Measurements from ENCODE around the gene GRIA1.

GRIA1 gene

DNA sequence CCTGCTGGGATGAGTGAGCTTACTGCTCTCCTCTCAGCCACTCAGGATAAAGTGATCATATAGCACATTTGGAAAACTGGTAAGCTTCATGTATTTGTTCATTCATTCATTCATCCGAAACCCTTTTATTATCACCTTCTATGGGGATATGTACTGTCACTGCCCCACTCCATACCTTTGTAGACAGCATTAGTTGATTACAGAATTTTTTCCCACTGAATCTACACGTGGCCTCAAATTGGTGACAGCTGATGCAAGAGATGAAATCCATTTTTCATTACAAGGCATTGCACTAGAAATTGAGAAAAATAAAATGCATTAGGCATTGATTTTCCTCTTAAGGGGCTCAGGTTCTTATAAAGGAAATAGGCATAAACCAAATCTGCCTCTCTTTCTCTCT lies 9.7 kb downstream of the GRIA1 start:
- no peak for DNase-seq

DNA sequence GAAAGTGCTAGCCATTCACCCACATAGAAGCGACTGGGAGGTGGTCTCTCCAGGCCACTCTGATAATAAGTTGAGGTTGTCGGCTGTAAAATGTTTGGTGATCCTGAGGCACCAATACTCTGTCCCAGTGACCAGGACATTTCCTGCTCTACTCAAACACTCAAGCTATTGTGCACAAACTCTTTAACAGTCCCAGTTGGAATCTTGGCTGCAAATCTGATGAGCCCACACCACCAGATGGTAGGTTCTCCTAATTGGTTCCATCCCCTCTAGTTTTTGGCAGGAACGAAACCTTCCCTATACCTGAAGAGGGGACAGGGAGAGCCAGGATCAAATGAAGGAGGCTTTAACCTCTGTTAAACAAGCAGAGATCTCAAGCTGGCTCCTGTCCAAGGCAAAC lies 14.3 kb downstream of the GRIA1 start:
- no peak for DNase-seq

DNA sequence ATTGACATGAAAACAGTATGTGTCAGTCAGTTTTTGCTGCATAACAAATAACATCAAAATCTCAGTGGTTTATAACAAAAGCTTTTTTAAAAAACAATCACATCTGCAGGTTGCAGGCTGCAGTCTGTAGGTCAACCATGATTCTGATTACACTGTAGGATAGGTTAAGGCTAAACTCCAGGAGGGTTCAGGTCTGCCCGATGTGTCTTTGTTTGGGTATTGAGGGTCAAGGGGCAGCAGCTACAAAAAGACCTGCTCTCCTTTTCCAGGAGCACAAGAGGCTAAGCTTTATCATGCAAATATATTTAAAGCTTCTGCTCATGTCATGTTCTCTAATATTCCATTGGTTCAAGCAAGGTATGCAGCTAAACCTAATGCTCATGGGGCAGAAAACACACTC lies 18.2 kb downstream of the GRIA1 start:
- DNase-seq, result no peak

DNA sequence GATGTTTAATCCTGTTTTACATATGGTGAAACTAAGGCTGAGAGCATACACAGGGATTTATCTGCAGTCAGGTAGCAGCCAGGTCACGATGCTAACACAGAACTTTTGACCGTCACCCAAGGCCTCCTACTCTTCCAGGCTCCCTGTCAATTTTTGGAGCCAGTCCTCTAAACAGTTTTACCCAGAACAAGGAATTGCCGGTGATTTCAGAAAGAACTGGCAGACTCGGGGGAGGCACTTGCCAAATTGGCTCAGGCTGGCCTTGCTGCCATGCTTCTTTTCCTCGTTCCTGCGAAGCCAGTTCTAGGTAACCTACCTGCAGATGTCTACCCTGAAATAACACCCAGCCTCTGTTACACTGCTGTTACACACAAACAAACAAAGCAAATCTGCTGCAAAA lies 21.2 kb downstream of the GRIA1 start:
- no peak for DNase-seq

- DNase-seq, result no peak
Observed at GRCh38 chr5:153513156-153513555, 22.7 kb downstream of the GRIA1 start.

DNA sequence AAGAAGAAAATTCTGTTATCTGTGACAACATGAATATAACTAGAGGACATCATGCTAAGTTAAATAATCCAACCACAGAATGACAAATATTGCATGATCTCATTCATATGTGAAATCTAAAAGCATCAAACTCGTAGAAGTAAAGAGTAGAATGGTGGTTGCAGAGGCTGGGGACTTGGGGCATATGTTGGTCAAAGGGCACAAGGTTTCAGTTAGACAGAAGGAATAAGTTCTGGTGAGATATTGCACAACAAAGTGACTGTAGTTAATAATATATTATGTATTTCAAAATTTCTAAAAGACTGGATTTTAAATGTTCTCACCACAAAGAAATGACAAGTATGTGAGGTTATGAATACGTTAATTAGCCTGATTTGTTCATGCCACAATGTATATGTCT lies 24.8 kb downstream of the GRIA1 start:
- DNase-seq, result no peak

DNA sequence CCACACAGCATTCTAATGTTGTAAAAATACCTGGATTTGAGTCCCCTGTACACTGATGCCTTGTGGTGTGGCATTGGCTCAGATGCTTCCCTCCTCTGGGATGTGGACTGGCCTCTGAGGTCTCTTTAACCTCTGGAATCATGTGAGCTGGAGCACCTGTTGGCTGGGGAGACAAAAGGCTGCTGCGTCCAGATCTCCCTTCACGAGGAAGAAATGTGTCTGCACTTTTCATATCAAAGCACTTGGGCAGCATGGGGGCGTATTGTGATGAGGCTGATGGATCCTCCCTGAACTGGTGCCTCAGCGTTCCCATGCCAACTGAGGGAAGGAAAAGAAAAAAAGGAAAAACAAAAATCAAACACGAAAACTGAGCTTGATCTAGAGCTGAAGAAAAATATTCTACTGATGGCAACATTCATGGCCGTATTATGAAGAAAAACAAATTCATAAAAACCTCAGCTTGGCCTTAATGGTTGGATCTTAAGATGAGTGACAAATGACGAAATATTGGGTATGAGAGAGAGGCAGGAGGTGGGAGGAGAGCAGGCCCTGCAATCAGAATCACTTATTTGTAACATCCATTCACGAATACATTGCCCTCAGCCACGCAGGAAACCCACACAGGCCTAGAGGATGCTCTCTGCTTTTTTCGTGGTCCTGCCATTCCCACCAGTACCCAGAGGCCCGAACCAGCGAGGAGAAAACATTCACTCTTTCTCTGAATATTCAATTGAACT lies 26.2 kb downstream of the GRIA1 start:
- DNase-seq, result no peak

DNA sequence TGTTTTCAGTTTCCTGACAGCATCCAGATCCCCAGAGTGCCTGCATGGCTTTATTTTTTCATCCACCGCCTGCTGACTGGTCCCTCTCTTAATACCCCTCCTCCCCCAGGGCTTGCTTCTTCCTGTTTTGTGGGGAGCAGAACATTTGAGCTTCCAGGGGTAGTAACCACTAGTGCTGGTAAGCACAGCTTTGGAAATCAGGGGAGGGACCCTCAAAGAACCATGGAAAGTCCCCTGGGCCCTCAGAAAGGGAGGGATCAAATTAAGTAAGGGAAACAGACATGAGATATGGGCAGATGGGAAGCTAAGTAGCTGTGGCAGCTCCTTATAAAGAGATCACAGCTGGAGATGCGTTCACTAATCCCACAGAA lies 26.8 kb downstream of the GRIA1 start:
- DNase-seq, result no peak

GRCh38 chr5:153520137-153520536 lies 29.7 kb downstream of the GRIA1 start:
- DNase-seq, result no peak

DNA sequence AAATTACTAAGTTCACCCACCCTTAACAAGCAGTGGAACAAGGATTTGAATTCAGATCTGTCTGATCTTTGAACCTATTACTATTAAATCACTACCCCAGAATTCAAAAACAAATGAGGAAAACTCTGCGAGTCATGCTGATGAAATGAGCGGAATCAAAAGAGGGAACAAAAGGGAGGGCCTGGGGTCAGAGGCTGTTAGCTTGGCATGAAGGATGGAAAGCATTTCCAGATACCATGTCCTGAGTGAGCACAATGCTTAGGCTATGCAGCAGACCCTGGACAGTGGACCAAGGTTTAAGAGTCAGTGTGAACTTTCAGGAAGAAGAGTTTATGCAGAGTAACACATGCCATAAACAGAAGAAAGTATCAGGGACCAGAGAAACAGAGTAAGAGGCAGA lies 30.5 kb downstream of the GRIA1 start:
- no peak for DNase-seq

DNA sequence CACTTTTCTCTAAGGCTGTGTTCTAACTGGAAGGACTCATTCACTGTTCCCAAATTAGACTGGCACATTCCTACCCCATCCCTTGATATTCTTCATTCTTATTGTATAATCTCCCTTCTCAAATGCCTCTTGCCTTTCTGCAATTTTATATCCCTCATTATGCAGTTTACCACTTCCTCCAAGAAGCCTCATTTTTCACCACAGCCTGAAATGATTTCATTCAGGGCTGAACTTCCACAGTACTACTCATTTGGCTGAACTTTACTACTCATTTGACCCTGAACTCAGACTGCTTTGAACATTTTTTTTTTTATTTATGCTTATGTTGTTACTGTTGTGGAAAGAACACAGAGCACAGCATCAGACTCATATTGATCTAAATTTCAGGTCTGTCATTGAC lies 32.7 kb downstream of the GRIA1 start:
- no peak for DNase-seq

- DNase-seq, result no peak
Observed at GRCh38 chr5:153523831-153524230, 33.4 kb downstream of the GRIA1 start.

- no peak for DNase-seq
Observed at GRCh38 chr5:153525536-153525935, 35.1 kb downstream of the GRIA1 start.

GRCh38 chr5:153530357-153531143 lies 40.1 kb downstream of the GRIA1 start:
- no peak for DNase-seq

GRCh38 chr5:153533546-153533945 lies 43.1 kb downstream of the GRIA1 start:
- no peak for DNase-seq

DNA sequence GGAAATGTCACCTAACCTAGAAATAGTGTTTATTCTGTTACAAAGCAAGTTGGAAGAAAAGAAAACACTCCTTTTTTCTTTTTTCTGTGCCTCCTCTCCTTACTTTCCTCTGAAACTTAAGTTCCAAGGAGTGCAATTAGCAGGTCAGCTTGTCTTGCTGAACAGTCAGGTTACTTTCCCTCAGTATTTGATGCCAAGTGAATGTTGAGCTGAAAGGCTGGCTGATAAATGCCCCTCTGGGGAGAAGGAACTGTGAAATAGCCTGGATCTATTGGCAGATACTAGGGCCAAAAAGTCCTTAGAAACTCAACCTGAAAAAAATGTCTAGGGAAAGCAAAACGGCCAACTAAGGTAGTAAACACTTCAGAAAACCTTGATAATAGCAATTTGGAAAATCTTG lies 43.6 kb downstream of the GRIA1 start:
- DNase-seq, result no peak

GRCh38 chr5:153537207-153537606 lies 46.7 kb downstream of the GRIA1 start:
- no peak for DNase-seq

DNA sequence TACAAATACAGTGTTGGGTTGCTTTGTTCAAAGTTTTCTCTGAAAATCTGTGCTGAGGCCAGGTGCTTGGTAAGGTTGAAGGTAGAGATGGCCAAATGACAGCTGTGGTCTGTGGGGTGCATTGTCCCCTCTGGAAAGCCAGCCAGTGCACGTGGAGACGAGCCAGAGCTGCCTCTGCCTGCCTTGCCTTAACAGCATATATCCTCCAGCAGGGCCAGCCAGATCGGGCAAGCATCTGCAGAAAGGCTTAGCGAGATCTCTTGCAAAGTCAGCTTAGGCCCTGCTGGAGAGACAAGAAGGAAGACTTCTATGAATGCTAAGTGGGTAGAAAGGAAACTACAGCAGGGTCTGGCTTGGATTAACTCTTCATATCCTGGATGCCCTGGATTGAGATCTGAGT lies 49.5 kb downstream of the GRIA1 start:
- DNase-seq, result no peak

- DNase-seq, result no peak
Observed at GRCh38 chr5:153542536-153542935, 52.1 kb downstream of the GRIA1 start.

GRCh38 chr5:153543288-153543687 lies 52.8 kb downstream of the GRIA1 start:
- DNase-seq, result no peak

- DNase-seq, result no peak
Observed at GRCh38 chr5:153543959-153544470, 53.5 kb downstream of the GRIA1 start.

GRCh38 chr5:153544706-153545105 lies 54.2 kb downstream of the GRIA1 start:
- no peak for DNase-seq

GRCh38 chr5:153546566-153546965 lies 56.1 kb downstream of the GRIA1 start:
- DNase-seq, result no peak

GRCh38 chr5:153551537-153552079 lies 61.1 kb downstream of the GRIA1 start:
- DNase-seq, result no peak
